HK-2 (cell line): Measurements from ENCODE around the gene NWD2.
"Not testable (repeated sequence)": the region's sequence is repeated elsewhere in the genome, so short reads cannot be mapped to it uniquely, and the experiment has no call there.

Experiments used
- DNase-seq: peaks from one replicate; pipeline ENCODE4 v3.0.0-alpha.2; 2018; ENCODE audit not compliant: unreplicated experiment

Gene NWD2

GRCh38 chr4:37393889-37394288 is 149.3 kb downstream of the NWD2 start:
- no peak for DNase-seq

- DNase-seq, result no peak
These were observed 153.0 kb downstream of the NWD2 start for GRCh38 chr4:37397505-37397904.

- DNase-seq, result no peak
These were observed 155.8 kb downstream of the NWD2 start for GRCh38 chr4:37400241-37400881.

- DNase-seq, result not testable (repeated sequence)
These were observed 163.6 kb downstream of the NWD2 start for GRCh38 chr4:37407938-37408826.

- not testable (repeated sequence) for DNase-seq
These were observed 169.1 kb downstream of the NWD2 start for GRCh38 chr4:37413612-37414011.

GRCh38 chr4:37415845-37416369 is 171.4 kb downstream of the NWD2 start:
- no peak for DNase-seq

- no peak for DNase-seq
These were observed 177.1 kb downstream of the NWD2 start for GRCh38 chr4:37421614-37422013.

GRCh38 chr4:37422102-37422501 is 177.6 kb downstream of the NWD2 start:
- no peak for DNase-seq

GRCh38 chr4:37422638-37423037 is 178.1 kb downstream of the NWD2 start:
- DNase-seq, result no peak

- no peak for DNase-seq
These were observed 178.8 kb downstream of the NWD2 start for GRCh38 chr4:37423310-37423709.

GRCh38 chr4:37424753-37425152 is 180.2 kb downstream of the NWD2 start:
- DNase-seq, result no peak

GRCh38 chr4:37425857-37426256 is 181.3 kb downstream of the NWD2 start:
- DNase-seq, result no peak

GRCh38 chr4:37427193-37427592 is 182.7 kb downstream of the NWD2 start:
- DNase-seq, result no peak

GRCh38 chr4:37429906-37430305 is 185.4 kb downstream of the NWD2 start:
- DNase-seq, result no peak

GRCh38 chr4:37430718-37431416 is 186.3 kb downstream of the NWD2 start:
- DNase-seq, result no peak

- no peak for DNase-seq
These were observed 186.8 kb downstream of the NWD2 start for GRCh38 chr4:37431417-37431743.

GRCh38 chr4:37434469-37434868 is 189.9 kb downstream of the NWD2 start:
- no peak for DNase-seq

- no peak for DNase-seq
These were observed 192.0 kb downstream of the NWD2 start for GRCh38 chr4:37436546-37436945.

GRCh38 chr4:37437163-37437562 is 192.6 kb downstream of the NWD2 start:
- no peak for DNase-seq

- no peak for DNase-seq
These were observed 194.2 kb downstream of the NWD2 start for GRCh38 chr4:37438564-37439279.

- no peak for DNase-seq
These were observed 195.4 kb downstream of the NWD2 start for GRCh38 chr4:37439809-37440474.
